HepG2 (cell line): Measurements from ENCODE around the gene TMF1. TPM values are rescaled to one million over a fixed set of nuclear protein-coding genes. Genes with fewer than 3 reads are reported as not detected.

ENCODE experiments used
- CCDC6 ChIP-seq: sonication (generic); formaldehyde crosslinking; IDR thresholded peaks from 2 replicates; pipeline ENCODE4 v1.8.1; 2022; ENCODE audit warnings: mild to moderate bottlenecking, missing genetic modification reagents, moderate library complexity
- FOSL1 ChIP-seq: sonication (generic); formaldehyde crosslinking; IDR thresholded peaks from 2 replicates; pipeline ENCODE4 v1.9.0; 2021; ENCODE audit warnings: missing genetic modification reagents, borderline replicate concordance
- FOXA3 ChIP-seq: IDR thresholded peaks from 2 replicates; pipeline ENCODE4 v1.6.1; 2016; ENCODE audit warnings: missing genetic modification reagents, missing compliant biosample characterization
- FOXK1 ChIP-seq: sonication (generic); formaldehyde crosslinking; IDR thresholded peaks from 2 replicates; pipeline ENCODE4 v1.4.0; 2020; ENCODE audit warnings: low read depth, missing genetic modification reagents, borderline replicate concordance
- FOXK2 ChIP-seq: fragments of 450-650 bp; IDR thresholded peaks from 2 replicates; pipeline ENCODE4 v1.6.1; 2016
- FOXO1 ChIP-seq: sonication (generic); formaldehyde crosslinking; IDR thresholded peaks from 2 replicates; pipeline ENCODE4 v1.4.0; 2020; ENCODE audit warnings: missing genetic modification reagents
- KDM2A ChIP-seq: sonication (generic); formaldehyde crosslinking; IDR thresholded peaks from 2 replicates; pipeline ENCODE4 v1.4.0; 2020; ENCODE audit warnings: low read depth, missing genetic modification reagents, borderline replicate concordance
- KMT2A ChIP-seq: sonication (generic); formaldehyde crosslinking; IDR thresholded peaks from 2 replicates; pipeline ENCODE4 v1.4.0; 2020; ENCODE audit warnings: missing genetic modification reagents
- MXD4 ChIP-seq: IDR thresholded peaks from 2 replicates; pipeline ENCODE4 v1.6.1; 2016; ENCODE audit warnings: mild to moderate bottlenecking, missing biosample characterization, missing genetic modification reagents
- NR1H2 ChIP-seq: sonication (generic); formaldehyde crosslinking; IDR thresholded peaks from 2 replicates; pipeline ENCODE4 v1.8.1; 2022; ENCODE audit warnings: low read depth, missing genetic modification reagents, borderline replicate concordance
- POGK ChIP-seq: sonication (generic); formaldehyde crosslinking; conservative IDR thresholded peaks from 2 replicates; pipeline ENCODE4 v1.8.0; 2022; ENCODE audit warnings: mild to moderate bottlenecking, moderate library complexity, missing genetic modification reagents
- POLR2AphosphoS2 ChIP-seq: IDR thresholded peaks from 2 replicates; pipeline ENCODE4 v1.6.1; 2011; ENCODE audit warnings: low read depth, low read length, improper control_type of control experiment
- PTBP1 ChIP-seq: fragments of 200-400 bp; formaldehyde crosslinking; IDR thresholded peaks from 2 replicates; pipeline ENCODE4 v1.6.1; 2018; ENCODE audit warnings: low read length, low read depth; ENCODE audit not compliant: poor library complexity, severe bottlenecking
- RARG ChIP-seq: sonication (generic); formaldehyde crosslinking; IDR thresholded peaks from 2 replicates; pipeline ENCODE4 v1.4.0; 2020; ENCODE audit warnings: low read depth, mild to moderate bottlenecking, missing genetic modification reagents
- SPEN ChIP-seq: sonication (generic); formaldehyde crosslinking; IDR thresholded peaks from 2 replicates; pipeline ENCODE4 v1.5.1; 2020; ENCODE audit warnings: low read depth, mild to moderate bottlenecking, missing genetic modification reagents
- TARDBP ChIP-seq: sonication (generic); formaldehyde crosslinking; IDR thresholded peaks from 2 replicates; pipeline ENCODE4 v1.8.0; 2022; ENCODE audit warnings: mild to moderate bottlenecking, missing genetic modification reagents
- ZFAT ChIP-seq: sonication (generic); formaldehyde crosslinking; conservative IDR thresholded peaks from 2 replicates; pipeline ENCODE4 v1.8.1; 2023; ENCODE audit warnings: missing genetic modification reagents, inconsistent platforms
- ZFP36L2 ChIP-seq: sonication (generic); formaldehyde crosslinking; IDR thresholded peaks from 2 replicates; pipeline ENCODE4 v1.4.0; 2020; ENCODE audit warnings: missing genetic modification reagents
- ZNF235 ChIP-seq: sonication (generic); formaldehyde crosslinking; IDR thresholded peaks from 2 replicates; pipeline ENCODE4 v1.8.1; 2023; ENCODE audit warnings: mild to moderate bottlenecking, missing genetic modification reagents, borderline replicate concordance
- ZNF432 ChIP-seq: sonication (generic); formaldehyde crosslinking; IDR thresholded peaks from 2 replicates; pipeline ENCODE4 v1.5.0; 2020; ENCODE audit warnings: missing genetic modification reagents, mild to moderate bottlenecking, borderline replicate concordance
- ZNF441 ChIP-seq: sonication (generic); formaldehyde crosslinking; IDR thresholded peaks from 2 replicates; pipeline ENCODE4 v1.7.0; 2021; ENCODE audit warnings: missing genetic modification reagents, borderline replicate concordance
- ZNF670 ChIP-seq: sonication (generic); formaldehyde crosslinking; IDR thresholded peaks from 2 replicates; pipeline ENCODE4 v1.8.0; 2022; ENCODE audit warnings: mild to moderate bottlenecking, missing genetic modification reagents, borderline replicate concordance
- ZNF672 ChIP-seq: sonication (generic); formaldehyde crosslinking; IDR thresholded peaks from 2 replicates; pipeline ENCODE4 v1.8.1; 2022; ENCODE audit warnings: missing genetic modification reagents
- ZNF709 ChIP-seq: sonication (generic); formaldehyde crosslinking; IDR thresholded peaks from 2 replicates; pipeline ENCODE4 v1.5.0; 2020; ENCODE audit warnings: mild to moderate bottlenecking, missing genetic modification reagents
- ZNF75D ChIP-seq: sonication (generic); formaldehyde crosslinking; IDR thresholded peaks from 2 replicates; pipeline ENCODE4 v1.8.1; 2023; ENCODE audit warnings: missing genetic modification reagents, mild to moderate bottlenecking, borderline replicate concordance
- ZSCAN31 ChIP-seq: sonication (generic); formaldehyde crosslinking; IDR thresholded peaks from 2 replicates; pipeline ENCODE4 v1.5.0; 2020; ENCODE audit warnings: low read depth, mild to moderate bottlenecking, missing genetic modification reagents
- ZUFSP ChIP-seq: sonication (generic); formaldehyde crosslinking; IDR thresholded peaks from 2 replicates; pipeline ENCODE4 v1.9.0; 2021; ENCODE audit warnings: missing genetic modification reagents, mild to moderate bottlenecking, borderline replicate concordance
- ZZZ3 ChIP-seq: sonication (generic); formaldehyde crosslinking; IDR thresholded peaks from 2 replicates; pipeline ENCODE4 v1.4.0; 2020; ENCODE audit warnings: missing genetic modification reagents, mild to moderate bottlenecking, borderline replicate concordance
- polyA plus RNA-seq, 8 experiments: library from polyadenylated mRNA; depleted of rRNA in 3 of 8; stranded (reverse) in 7 of 8; unstranded in 1 of 8; fragments of >200 nt; fragmentation: Illumina TruSeq in 4 of 8; extraction: Trizol in 4 of 8; gene quantifications; 2 replicates each; pipeline versions ENCODE4 v1.2.1 to v1.2.3, GENCODE V29; 2011 to 2016; ENCODE audit warnings: low read depth in 4 of 8, missing spikeins in 1 of 8, mixed read lengths in 1 of 8; ENCODE audit not compliant: insufficient read depth in 1 of 8
- total RNA-seq, 5 experiments: library from RNA; depleted of rRNA; stranded (reverse); fragments of >200 nt; fragmentation: Illumina TruSeq; extraction: Trizol; gene quantifications; 2 replicates each; pipeline ENCODE4 v1.2.3, GENCODE V29; 2016; ENCODE audit warnings: low read depth in 1 of 5

The TMF1 gene
- total and polyA plus RNA-seq, 2 of the 13 experiments (the other 11 are each of a cell fraction or from before 2014, with no cell fraction given): 12.1 to 38.4 TPM

GRCh38 chr3:69013253-69014021 lies 38.7 kb downstream of the TMF1 start, which contains the start of gene EOGT (continued):
- TF ChIP-seq KMT2A (CRISPR knock-in tag): peak; percentile 91; the same call in 1 of the 2 replicates
- TF ChIP-seq SPEN (CRISPR knock-in tag): peak; percentile 62; the same call in 1 of the 2 replicates
- TF ChIP-seq FOSL1 (CRISPR knock-in tag): no peak
- peak; percentile 59 for TF ChIP-seq FOXO1 (CRISPR knock-in tag)
- TF ChIP-seq FOXA3: peak; percentile 8; the same call in 1 of the 2 replicates
- peak; percentile 65 for TF ChIP-seq ZNF441 (CRISPR knock-in tag)
- no peak; the same call in none of the 2 replicates for TF ChIP-seq MXD4 (CRISPR knock-in tag)
- TF ChIP-seq FOXK1 (CRISPR knock-in tag): peak; percentile 37; the same call in 1 of the 2 replicates
- TF ChIP-seq ZNF75D (CRISPR knock-in tag): no peak; the same call in 1 of the 2 replicates
- TF ChIP-seq ZFAT (CRISPR knock-in tag): 0 out of 2 replicates have a peak, but pooled peaks have one; percentile 22
- TF ChIP-seq ZUFSP (CRISPR knock-in tag): no peak
- TF ChIP-seq KDM2A (CRISPR knock-in tag): peak; percentile 97
- no peak for TF ChIP-seq ZNF672 (CRISPR knock-in tag)
- TF ChIP-seq ZNF670 (CRISPR knock-in tag): no peak; the same call in 1 of the 2 replicates
- peak; percentile 85; the same call in 1 of the 2 replicates for TF ChIP-seq ZNF235
- no peak for TF ChIP-seq TARDBP (CRISPR knock-in tag)
- TF ChIP-seq ZNF432 (CRISPR knock-in tag): 0 out of 2 replicates have a peak, but pooled peaks have one; percentile 40
- peak; percentile 90 for TF ChIP-seq ZSCAN31 (CRISPR knock-in tag)
- no peak for TF ChIP-seq ZFP36L2 (CRISPR knock-in tag)
- TF ChIP-seq PTBP1: no peak
- TF ChIP-seq ZZZ3 (CRISPR knock-in tag): no peak
- TF ChIP-seq POLR2AphosphoS2: no peak
- TF ChIP-seq RARG (CRISPR knock-in tag): no peak
- peak; percentile 69; the same call in 1 of the 2 replicates for TF ChIP-seq POGK
- peak; percentile 93 for TF ChIP-seq ZNF709
- 0 out of 2 replicates have a peak, but pooled peaks have one; percentile 25 for TF ChIP-seq NR1H2
- no peak for TF ChIP-seq FOXK2
- no peak; the same call in 1 of the 2 replicates for TF ChIP-seq CCDC6 (CRISPR knock-in tag)
